GM12872 (cell line): ENCODE results near the gene CFAP70.

Experiments used
- TF ChIP-seq, protein P1 (sequence below): IDR thresholded peaks from 3 replicates; pipeline ENCODE4 v1.5.1; 2011; ENCODE audit warnings: low read depth, mild to moderate bottlenecking, low read length, moderate library complexity; ENCODE audit not compliant: insufficient read depth

The CFAP70 gene

DNA sequence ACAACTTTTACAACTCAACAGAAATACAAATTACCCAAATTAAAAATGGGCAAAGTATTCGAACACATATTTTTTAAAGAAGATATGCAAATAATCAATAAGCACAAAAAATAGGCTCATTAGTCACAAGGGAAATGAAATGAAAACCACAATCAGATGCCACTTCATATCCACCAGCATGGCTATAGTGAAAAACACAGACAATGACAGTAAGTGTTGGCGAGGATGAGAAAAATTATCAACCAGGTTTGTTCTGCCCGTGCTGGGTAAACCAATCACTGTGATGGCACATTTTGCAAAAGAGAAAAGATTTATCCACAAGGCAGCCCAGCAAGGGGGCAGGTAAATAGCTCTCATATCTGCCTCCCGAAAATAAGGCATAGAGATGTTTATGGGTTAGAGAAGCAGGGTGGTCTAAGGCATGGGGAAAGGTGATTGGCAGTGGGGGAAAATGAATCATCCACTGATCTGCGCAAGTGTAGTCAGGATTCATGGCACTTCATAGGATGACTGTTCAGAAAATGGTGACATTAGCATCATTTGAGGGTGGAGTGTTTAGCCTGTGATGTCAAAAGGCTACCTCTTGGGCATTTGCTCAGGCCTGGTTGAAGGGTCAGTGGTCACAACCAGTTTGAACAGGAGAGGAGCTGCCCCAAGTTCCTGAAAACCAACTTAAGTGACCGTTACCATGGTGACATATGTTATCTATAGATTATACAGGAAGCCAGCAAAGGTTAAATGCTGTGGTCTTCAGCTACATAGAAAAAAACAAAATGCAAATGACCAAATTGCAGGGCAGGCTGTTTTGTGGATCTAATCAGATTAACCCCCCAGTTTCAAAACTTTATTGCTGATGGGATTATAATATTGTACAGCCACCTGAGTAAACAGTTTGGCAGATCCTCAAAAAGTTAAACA is 8.0 kb upstream of the CFAP70 start:
- TF ChIP-seq, protein P1, sequence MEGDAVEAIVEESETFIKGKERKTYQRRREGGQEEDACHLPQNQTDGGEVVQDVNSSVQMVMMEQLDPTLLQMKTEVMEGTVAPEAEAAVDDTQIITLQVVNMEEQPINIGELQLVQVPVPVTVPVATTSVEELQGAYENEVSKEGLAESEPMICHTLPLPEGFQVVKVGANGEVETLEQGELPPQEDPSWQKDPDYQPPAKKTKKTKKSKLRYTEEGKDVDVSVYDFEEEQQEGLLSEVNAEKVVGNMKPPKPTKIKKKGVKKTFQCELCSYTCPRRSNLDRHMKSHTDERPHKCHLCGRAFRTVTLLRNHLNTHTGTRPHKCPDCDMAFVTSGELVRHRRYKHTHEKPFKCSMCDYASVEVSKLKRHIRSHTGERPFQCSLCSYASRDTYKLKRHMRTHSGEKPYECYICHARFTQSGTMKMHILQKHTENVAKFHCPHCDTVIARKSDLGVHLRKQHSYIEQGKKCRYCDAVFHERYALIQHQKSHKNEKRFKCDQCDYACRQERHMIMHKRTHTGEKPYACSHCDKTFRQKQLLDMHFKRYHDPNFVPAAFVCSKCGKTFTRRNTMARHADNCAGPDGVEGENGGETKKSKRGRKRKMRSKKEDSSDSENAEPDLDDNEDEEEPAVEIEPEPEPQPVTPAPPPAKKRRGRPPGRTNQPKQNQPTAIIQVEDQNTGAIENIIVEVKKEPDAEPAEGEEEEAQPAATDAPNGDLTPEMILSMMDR: no peak

DNA sequence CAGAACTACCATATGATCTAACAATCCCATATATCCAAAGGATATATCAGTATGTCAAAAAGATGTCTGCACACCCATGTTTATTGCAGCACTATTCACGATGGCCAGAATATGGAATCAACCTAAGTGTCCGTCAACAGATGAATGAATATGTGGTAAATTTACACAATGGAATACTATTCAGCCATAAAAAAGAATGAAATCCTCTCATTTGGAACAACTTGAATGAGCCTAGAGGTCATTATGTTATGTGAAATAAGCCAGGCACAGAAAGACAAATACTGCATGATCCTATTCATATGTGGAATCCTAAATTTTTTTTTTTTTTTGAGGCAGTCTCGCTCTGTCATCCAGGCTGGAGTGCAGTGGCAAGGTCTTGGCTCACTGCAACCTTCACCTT is 6.3 kb upstream of the CFAP70 start:
- TF ChIP-seq, protein P1: no peak

DNA sequence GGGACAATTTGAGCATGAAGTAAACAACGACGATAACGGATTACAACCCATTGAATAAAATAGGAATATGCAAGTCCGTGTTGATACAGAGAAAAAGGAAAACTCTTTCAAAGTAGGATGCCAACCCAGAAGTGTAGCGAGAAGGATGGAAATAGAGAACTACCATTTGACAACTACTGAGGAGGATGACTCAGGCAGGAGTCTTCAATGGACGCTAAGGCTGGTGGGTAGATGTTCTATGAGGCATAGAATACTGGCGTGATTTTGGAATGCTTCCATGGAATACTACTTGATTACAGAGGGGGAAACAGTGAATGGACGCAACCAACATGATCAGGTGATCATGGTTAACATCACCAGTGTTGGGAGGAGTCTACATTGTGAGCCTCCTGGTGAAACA is 828 bp upstream of the CFAP70 start:
- TF ChIP-seq, protein P1: no peak

DNA sequence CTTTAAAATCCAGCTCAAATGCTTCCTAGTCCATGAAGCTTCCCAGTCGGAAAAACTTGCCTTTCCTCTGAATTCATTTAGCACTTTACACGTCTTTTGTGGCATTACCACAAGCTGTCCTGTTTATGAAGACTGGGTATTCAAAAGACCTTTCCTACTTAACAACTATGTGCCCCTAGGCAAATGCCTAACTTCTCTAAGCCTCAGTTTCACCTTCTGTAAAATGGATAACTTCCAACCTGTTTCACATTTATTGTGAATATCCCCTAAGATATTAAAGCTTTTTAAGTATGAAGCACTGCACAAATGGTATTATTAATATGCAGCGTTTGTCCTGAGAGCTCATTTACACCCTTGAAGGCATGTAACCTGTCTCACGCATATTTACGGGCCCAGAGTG is 843 bp downstream of the CFAP70 start:
- TF ChIP-seq, protein P1: no peak

DNA sequence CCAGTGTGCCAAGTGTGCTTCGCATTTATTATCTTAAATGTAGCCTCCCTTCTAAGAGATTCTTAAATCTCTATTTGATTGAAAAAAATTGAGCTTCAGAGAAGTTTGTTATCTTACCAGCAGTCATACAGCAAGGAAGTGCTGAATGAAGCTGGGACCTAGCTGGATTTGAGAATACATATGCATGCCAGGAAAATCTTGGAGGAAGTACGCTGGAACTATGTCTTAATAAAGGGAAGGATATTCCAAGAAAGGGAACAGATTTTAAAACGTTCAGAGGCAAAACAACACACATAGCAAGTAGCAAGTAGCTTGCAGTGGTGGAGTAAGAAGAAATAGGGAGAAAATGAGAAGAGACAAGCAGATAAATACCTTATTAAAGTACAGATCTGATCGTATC is 1.5 kb downstream of the CFAP70 start:
- TF ChIP-seq, protein P1: no peak

DNA sequence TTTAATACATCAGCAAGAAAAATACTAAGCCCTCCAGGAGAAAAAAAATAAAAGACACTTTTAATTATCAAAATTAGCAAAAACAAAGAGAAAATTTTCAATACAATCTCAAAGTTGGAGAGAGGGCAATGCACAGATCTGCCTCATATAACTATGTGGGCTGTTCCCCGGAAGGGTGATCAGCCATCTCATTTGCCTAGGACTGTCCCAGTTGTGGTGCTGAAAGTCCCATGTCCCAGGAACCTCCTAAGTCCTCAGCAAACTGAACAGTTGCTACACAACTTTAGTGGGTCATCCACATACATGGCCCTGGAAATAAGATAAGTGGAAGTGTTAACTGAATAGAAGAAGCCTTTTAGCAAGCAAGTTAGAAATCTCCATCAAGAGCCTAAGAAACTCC is 14.4 kb downstream of the CFAP70 start:
- TF ChIP-seq, protein P1: no peak

DNA sequence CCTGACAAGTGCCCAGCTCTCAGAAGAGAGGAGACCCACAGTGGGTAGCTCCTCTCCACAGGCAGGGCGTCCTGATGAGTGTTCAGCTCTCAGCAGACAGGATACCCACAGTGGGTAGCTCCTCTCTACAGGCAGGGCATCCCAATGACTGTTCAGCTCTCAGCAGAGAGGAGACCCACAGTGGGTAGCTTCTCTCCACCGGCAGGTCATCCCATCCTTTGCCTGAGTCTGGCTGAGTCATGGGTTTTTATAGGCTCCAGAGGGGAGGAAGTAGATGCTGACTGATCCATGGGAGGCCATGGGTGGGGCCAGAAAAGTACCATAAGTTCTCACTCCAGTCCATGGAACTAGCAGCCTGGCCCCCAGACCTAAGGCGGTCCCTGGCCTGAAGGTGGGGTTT is 18.5 kb downstream of the CFAP70 start:
- TF ChIP-seq, protein P1: no peak
